HG03135 (cell line): ENCODE data around the gene FOXP1.
"Not testable (repeated sequence)": the region's sequence is repeated elsewhere in the genome, so short reads cannot be mapped to it uniquely, and the experiment has no call there.

ENCODE experiments used
- ATAC-seq: cut with Tn5 transposase; IDR thresholded peaks from one replicate; pipeline ENCODE4 v1.9.1; 2021; ENCODE audit warnings: mild to moderate bottlenecking, moderate library complexity; ENCODE audit not compliant: unreplicated experiment

The FOXP1 gene

DNA sequence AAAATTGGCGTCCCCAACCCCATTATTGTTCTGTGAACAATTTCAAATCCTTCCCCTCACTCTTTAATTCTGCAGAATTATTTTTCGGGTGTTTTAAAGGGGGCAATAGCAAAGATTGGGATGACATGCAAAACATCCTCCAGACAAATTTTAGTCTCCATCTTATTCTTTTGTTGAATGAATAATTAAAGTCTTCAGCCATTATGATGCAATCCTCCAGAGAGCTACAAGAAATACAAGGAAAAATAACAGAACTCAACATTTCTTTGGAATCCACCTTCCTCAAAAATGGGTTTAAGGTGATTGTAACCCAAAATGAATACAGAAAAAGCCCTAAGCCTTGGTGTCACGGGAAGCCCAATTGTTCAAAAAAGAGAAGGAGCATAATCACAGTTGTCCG, 49.9 kb downstream of the FOXP1 start:
- no peak for ATAC-seq

DNA sequence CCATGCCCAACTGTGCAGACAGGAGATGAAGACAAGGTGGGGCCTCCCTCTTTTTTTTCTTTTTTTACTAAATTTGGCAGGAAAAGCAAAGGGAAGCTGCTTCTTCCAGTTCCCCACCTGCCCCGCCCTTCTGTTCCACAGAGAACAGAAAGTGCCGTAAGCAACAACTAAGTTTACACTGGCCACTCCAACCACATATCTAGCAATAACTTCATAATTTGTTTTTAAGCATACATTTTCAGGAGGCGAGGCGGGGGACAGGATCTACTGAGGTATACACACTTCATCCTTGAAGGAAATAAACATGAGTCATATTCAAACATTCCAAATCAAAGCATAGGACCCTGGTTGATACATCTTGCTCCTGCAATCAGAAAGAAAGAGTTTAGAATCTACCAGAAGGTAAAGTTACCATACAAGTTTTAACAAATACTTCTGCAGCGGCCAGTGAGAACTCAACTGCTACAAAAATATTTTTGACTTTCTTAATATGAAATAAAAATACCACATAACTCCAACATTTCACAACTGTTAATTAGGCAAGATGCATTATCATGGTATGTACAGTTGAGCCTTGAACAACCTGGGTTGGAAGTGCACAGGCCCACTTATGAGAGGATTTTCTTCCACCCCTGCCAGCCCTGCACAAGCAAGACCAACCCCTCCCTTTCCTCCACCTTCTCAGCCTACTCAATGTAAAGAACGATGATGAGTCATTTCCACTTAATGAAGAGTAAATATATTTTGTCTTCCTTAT, 50.7 kb downstream of the FOXP1 start:
- no peak for ATAC-seq

DNA sequence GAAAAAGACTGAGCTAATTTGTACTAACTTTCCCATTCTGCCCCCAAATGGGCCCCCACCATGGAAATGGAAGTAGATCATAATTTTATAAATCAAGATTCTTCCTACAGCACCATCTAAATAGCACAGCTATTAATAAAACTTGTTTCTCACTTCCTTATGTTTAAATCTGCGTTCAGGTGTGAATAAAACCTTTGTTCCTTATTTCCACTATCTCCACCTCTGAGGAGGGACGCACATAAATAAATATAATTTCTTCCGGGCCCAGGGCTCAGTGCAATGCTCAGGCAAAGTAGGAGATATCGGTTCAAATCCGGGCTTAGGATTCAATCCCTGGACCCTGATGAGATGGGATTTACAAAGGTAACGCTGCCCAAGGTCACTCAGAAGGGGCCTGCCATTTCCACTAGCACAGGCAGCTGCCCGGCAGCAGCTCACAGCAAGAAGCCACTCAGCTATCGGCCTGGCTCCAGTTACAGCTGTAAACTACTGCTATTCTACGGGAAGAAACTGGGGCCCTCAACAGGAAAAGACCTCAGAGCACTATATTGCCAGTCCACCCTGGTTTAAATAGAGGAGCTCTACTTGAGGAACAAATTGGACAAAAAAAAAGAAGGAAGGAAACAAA, 52.5 kb downstream of the FOXP1 start:
- no peak for ATAC-seq

DNA sequence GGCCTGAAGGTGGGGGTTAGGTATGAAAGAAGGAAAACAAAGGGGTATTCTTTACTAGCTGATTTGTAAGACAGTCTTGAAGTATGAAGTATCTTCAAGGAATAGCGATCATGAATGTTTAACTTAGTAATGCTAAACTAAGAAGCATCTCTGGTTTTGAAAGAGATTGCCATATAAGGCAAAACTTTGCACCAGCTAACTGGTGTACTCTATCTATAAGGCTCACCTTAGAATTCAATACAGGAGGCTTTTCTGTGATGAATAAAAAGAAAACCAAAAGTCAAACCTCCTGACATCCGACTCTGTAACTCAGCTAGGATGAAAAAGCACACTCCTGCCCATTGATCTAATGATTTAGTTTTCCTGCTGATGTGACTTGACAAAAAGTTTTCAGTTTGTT, 54.7 kb downstream of the FOXP1 start:
- ATAC-seq, result no peak

DNA sequence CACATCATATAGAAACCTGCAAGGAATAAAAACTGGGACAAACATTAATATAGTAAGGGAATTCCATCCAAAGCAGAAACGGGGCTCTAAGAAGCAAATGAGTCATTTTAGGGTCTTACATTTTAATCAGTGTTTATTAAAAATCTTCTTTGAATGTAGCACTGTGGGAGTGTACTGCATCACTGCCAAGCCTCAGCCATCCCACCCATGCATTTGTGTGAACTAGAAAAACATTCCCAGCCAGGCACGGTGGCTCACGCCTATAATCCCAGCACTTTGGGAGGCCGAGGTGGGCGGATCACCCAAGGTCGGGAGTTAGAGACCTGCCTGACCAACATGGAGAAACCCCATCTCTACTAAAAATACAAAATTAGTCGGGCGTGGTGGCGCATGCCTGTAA, 57.1 kb downstream of the FOXP1 start:
- not testable (repeated sequence) for ATAC-seq

DNA sequence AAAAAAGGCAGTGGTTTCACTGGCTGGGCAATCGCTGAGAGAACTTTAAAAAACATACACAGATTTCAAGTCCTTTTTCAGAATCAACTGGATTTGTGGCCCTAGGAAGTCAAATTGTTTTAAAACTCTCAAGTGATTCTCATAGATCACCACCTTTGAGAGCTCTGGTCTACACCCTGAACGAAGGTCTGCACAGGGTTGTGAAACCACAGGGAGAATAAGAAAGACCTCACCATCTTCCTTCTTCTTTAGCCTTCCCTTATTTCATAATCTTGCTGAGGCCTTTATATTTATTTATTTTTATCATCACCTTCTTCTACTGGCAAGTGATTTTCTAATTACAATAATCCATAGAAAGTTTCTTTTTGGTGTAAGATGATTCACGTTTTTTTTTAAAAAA, 58.1 kb downstream of the FOXP1 start:
- ATAC-seq, result no peak

DNA sequence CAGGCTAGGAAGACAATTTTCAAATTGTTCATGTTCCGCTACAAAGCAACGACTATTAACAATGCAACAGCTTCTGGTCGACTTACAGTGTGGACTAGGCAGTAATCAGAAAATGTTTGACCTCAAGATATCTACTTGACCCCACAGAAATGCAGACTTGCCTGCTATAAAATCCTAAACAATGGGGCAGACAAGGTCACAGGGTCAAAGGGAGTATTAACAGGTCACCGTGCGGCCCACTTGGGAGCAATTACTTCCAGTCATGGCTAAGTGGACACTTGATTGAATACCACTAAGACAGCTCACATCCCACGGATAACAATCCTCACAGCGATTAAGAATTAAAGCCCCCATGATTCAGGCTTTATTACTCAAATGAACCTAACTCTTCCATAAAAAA, 58.9 kb downstream of the FOXP1 start:
- ATAC-seq, result no peak

DNA sequence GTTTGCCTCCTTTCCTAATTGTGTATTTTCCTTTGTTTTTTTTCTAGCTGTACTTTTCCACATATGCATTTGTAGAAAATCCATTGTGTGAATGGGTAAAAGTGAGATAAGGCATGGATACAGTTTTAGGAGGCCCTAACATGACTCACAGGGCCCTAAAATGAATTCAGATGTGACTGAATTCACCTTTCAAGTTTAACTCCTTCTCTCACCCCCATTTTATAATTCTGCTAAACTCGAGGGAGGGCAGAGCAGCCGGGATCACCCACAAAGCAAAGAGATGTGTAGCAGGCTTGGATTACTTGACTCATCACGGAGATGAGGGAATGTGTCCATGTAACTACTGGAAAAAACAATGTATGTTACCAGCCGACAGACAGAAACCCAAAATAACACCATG, 59.9 kb downstream of the FOXP1 start:
- ATAC-seq, result no peak

DNA sequence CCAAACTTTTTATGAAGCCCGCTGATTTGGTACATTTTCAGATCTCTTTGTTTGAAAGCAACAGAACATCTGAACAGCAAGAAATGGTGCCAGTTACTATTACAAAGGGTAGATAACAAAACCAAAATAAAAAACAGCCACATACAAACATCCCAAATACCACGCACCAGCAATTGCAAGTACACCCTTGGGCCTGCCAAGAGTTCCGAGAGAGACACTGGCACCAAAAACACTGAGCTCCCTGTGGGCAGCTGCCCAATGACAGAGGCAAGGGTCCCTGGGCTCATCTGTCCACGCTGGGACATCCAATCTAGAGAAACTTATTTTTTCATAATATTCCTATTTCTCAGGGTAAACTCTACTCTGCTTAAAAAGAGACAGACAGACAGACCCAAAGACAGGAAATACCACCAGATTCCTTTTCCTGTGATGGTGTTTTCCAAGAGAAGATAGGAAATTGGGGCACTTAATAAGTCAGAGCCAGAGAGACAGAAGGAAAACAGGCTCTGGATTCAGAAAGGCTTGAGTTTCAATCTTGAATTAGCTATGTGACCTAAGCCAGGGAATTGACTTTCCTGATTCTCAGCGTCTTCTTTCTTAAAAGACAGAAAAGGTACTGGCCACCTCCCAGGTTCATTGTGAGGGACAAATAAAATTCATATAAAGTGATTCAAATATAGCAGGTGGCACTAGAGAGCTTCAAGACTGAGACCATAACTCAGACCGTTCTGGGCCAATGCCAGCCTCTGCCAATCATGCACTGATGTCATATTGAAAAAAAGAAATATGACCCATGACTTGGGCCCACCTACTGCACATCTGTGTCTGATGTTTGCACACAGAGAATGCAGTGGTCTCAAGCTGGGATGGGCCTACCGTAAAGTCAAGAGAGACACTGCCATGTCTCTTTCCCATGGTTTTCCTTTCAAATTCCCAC, 61.3 kb downstream of the FOXP1 start:
- no peak for ATAC-seq

DNA sequence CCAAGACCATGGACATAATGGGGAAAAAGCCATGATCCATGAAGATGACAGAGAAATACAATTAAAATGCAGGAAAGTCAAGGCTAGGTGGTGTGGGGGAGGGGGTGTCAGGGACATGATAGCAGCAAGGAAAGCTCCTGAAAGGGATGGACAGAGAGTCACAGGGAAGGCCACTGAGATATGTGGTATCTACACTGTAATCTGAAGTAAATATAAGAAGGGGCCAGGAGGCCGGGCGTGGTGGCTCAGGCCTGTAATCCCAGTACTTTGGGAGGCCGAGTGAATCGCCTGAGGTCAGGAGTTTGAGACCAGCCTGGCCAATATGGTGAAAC, 62.5 kb downstream of the FOXP1 start:
- no peak for ATAC-seq

DNA sequence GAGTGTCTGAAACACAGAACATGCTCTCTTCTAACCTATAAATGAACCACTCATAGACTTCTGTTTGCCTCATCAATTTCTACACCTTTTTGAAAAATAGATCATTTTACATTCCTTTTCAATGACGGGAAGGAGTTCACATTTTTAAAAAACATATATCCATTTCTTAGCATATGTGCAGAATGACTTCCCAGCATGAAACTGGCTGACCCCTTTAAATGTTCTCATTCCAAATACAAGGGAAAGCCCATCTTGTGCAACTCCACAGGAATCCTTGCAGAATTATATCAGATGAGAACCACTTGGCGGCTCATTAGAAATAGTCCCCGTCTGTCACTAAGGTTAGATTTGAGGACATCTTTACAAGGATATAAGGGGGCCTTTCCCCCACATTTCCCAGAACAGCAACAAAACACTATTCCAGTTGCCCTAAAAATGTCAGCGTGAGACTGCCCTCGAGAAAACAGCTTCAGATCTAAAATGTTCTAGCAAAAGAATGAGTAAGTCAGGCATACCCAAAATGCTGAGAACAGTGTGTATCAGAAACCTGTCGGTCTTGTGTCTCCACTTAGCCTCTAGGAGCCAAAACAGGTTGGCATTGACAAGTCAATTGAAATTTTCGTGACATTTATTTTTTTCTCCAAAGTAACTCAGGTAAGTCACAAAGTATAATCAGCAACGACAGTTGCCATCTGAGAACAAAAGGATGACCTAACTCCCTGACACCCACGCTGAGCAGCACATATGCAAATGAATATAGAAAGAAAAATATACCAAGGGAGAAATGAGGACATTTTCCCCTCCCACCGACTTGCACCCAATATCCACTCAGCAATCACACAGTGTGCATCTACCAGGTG, 63.1 kb downstream of the FOXP1 start:
- no peak for ATAC-seq

DNA sequence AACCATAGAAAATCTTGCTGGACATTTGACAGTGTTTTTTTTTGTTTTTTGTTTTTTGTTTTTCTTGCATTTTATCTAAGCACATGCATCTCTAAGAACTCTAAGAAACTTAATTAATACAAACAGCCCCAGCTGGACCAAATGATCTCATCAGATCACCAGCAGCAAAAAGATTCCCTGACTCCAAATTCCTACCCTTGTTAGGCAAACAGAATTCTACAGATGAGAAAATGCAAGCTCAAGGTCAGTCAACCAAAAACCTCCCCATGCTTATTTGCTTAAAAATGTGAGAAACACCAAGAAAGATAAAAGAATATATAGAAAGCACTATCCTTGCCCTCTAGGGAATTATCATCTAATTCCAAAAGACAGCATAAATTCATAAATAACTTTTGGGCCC, 65.4 kb downstream of the FOXP1 start:
- ATAC-seq, result no peak

DNA sequence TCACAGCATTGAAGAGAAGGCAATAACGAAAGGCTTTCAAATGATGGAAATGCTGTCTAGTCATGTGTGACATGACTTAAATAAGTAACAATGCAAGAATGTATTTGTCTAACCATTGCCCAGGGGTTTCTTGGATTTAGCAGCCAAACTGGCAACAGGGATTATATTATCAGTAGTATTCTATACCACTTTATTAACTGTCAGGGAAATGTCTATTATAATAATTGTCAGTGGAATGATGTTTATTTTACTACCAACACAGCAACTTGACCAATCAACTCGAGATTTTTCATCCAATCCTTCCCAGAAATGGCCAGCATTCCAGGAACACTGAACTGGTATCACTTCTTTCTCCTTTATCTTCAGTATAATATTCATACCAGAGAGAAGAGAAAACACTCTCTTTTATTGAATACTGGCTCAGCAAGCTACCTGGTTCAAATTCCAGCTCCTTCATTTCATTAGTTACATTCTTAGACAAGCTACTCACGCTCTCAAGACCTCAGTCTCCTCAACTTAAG, 66.2 kb downstream of the FOXP1 start:
- ATAC-seq, result no peak

DNA sequence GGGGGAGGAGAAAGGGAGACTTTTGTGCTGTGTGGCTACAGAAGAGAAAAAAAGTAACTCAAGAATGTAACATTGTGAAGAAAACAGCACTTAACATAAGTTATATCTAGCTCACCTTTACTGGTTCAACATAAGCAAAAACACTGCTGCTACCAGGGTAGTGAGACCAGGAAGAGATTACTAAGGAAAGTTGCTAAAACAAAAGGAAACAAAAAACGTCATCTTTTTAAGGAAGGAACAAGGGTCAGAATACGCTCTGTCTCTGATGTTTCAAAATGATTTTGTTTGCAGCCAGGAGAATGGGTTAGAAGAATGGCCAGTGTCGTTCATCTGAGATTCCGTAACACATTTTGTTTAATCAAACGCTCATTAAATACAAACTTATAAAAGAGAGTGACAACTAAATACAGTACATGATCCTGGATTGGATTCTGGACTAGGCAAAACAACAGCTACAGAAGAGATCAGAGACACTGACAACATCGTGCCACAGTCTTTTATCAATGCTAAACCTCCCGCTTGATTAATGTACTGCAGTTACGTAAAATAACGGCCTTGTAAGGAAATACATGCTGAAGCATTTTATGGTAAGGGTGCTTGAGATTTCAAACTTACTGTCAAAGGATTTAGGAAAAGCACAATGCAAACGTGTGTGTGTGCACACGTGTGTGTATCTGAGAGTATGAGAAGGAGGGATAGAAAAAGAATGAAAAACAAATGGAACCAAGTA, 67.7 kb downstream of the FOXP1 start:
- ATAC-seq, result no peak

DNA sequence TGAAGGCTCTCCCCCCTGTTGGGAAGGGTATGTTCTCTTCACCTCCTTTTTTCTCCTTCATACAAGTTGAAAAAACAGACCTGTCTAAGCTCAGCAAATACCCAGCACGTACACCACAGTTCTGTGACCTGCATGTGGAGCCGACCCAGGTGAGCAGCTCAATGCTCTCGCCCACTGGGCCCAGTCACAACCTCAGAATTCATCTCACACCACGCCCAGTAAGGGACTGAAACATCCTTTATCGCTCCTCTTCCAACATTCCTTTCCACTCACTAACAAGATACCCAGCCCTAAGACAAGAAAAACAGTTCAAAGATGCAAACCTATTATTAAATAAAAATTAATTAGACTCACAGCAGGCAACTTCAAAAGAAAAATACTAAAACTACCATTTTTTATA, 68.9 kb downstream of the FOXP1 start:
- ATAC-seq, result no peak

DNA sequence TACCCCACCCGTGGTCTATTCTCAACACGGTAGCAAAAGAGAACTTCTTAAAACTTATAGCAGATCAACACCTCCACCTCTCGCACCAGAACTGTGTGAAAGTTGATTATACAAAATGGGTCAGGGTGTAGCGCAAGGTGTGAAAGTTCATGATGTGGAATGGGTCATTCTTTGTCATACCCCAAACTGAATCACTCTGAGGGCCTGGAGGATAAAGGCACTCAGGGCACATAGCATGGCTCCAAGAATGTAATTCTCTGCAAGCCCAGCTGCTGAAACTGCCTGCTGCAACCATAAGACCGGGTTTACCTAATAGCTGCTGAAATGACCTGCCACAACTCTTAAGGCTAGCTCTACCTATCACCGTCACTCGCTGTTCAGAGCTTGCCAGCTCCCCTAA, 70.0 kb downstream of the FOXP1 start:
- no peak for ATAC-seq

DNA sequence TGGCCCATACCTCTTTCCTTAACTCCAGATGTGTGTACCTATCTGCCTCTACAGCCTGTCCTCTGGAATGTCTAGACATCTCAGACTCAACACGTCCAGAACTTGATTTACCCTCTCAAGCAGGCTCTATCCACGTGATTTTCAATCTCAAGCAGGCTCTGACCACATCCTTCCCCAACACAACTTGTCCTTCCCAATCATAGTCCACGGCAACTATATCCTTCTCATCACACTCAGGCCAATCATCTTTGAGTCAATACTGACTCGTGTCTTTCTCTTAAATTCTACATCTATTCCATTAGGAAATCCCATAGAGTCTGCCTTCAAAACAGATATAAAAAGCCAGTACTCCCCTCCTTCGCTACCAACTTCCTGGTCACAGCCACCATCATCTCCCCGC, 70.4 kb downstream of the FOXP1 start:
- ATAC-seq, result no peak

DNA sequence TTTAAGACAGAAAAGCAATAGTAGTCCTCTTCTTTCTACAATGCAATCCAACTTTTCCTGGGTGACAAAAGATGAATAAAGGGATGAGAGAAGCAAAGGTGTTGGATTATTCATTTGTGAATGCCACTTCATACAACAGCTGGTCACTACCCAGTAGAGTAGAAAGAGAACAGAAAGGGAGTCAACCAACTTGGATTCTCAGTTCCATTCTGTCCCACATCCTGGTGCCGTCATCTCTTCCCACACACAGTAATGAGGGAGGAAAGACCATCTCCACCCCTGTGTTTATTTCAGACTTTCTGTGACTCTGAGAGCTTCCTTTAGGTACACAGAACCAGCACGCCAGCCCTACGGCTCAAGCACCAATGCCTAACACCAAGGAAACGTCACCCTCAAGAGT, 71.0 kb downstream of the FOXP1 start:
- ATAC-seq, result no peak

DNA sequence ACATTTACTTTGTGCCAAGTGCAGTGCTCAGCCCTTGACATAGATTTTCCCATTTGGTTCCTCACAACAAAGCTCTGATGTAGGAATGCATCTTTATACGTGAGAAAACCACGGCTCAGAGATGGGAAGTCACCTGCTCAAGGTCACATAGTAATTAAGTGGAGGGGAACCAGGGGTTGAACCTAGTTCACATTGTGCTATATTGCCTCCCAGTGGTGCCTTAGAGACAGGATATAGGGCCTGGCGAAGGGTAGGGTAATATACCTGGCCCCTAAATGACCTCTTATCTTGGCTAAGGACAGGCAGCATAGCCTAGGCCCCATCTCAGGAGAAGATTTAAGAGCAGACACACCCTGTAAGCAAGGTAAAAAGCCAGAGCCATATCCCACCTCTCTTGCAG, 71.5 kb downstream of the FOXP1 start:
- ATAC-seq, result no peak

DNA sequence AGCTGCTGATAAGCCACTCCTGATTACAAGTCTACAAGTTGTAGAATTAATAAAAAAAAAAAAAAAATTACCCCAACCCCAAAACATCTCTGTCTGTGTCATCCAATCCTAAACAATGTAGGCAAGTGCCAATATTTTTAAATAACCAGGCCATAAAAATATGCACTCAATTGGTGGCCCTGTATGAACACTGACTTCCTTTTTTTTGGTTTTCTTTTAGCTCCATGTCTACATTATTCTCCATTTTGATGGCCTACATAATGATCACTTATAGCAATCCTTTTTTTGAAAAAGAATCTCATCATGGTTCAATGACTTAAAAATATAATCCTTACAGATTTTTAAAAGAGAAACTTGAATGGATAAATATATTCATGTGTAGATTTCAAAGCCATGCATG, 72.1 kb downstream of the FOXP1 start:
- ATAC-seq, result no peak
